ENCODE measurements around the gene CSTB.

DNA sequence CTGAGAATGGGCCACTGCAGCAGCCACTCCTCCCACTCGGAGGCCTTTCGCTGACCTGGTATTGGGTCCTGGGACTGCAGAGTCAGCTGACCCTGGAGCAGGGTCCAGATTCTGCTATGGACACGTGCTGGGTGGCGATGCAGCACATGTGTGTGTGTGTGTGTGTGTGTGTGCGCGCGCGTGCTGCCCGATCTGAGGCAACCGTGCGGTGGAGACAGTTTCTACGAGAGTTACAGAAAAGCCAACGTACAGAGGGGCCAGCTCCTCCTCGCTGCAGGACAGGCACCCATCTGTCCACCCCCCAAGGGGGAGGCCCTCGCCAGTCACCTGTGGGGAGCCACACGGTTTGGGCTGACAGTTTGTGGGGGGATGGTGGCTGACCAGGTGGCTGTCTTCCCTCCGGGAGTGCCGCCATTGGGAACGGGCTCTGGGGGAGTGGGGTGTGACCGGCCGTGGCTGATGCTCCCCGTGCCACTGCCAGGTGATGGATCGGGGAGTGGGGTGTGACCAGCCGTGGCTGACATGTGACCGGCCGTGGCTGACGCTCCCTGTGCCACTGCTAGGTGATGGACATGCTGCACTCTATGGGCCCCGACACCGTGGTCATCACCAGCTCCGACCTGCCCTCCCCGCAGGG is 24.0 kb downstream of the CSTB start:
- TF ChIP-seq POLR2AphosphoS5 (IDR thresholded peaks at IDR 0.05; ENCODE audit: low read depth, low read length) (no peak), POLR2A (IDR thresholded peaks at IDR 0.05; ENCODE audit: low read depth, low read length) (no peak), TAF1 (IDR thresholded peaks at IDR 0.05; ENCODE audit: low read depth, low read length) (no peak), PAX5 (IDR thresholded peaks at IDR 0.05; ENCODE audit: insufficient read depth, low read length, severe bottlenecking) (no peak), SPI1 (IDR thresholded peaks at IDR 0.05; ENCODE audit: low read depth, low read length) (no peak)

All from GM12891 (cell line).